SU-DHL-6 (cell line): Measurements from ENCODE around the gene CHCHD3.
"Not testable (repeated sequence)": the region's sequence is repeated elsewhere in the genome, so short reads cannot be mapped to it uniquely, and the experiment has no call there.

Experiments used
- H2AFZ ChIP-seq: fragments of 200-600 bp; sonication (generic); 2 replicates; pipeline ENCODE4 v1.6.1; 2014; ENCODE audit warnings: low read depth, mild to moderate bottlenecking, moderate library complexity, mixed read lengths, antibody characterized with exemption, low read length; ENCODE audit not compliant: severe bottlenecking
- H3F3A ChIP-seq: fragments of 200-600 bp; shearing (Covaris generic); 2 replicates; pipeline ENCODE4 v1.6.0; 2016; ENCODE audit warnings: antibody characterized with exemption, mild to moderate bottlenecking; ENCODE audit not compliant: insufficient read depth
- H3K27ac ChIP-seq: fragments of 200-600 bp; sonication (generic); 2 replicates; pipeline ENCODE4 v1.5.1; 2016; ENCODE audit warnings: low read depth, mild to moderate bottlenecking, low read length, moderate library complexity, mixed read lengths
- H3K27me3 ChIP-seq: fragments of 200-600 bp; sonication (generic), shearing (Covaris generic); 2 replicates; pipeline ENCODE4 v1.6.0; 2014; ENCODE audit warnings: mild to moderate bottlenecking, low read length
- H3K36me3 ChIP-seq: fragments of 200-600 bp; sonication (generic); 2 replicates; pipeline ENCODE4 v1.6.1; 2014; ENCODE audit warnings: mild to moderate bottlenecking, low read length, mixed read lengths
- H3K4me2 ChIP-seq: fragments of 300-600, 200-600 bp; shearing (Covaris generic), sonication (generic); 2 replicates; pipeline ENCODE4 v1.6.0; 2014; ENCODE audit warnings: low read length, low read depth, mild to moderate bottlenecking; ENCODE audit not compliant: poor library complexity, severe bottlenecking
- H3K4me3 ChIP-seq: fragments of 200-600 bp; sonication (generic); 2 replicates; pipeline ENCODE4 v1.5.1; 2014; ENCODE audit warnings: antibody characterized with exemption, low read length, mild to moderate bottlenecking, mixed read lengths; ENCODE audit not compliant: insufficient read depth, poor library complexity, severe bottlenecking
- H3K79me2 ChIP-seq: fragments of 200-600 bp; sonication (generic); 2 replicates; pipeline ENCODE4 v1.6.1; 2014; ENCODE audit warnings: mild to moderate bottlenecking, low read length, moderate library complexity; ENCODE audit not compliant: insufficient read depth
- H3K9ac ChIP-seq: fragments of 200-600 bp; sonication (generic); 2 replicates; pipeline ENCODE4 v1.7.0; 2014; ENCODE audit warnings: mild to moderate bottlenecking, low read length
- H3K9me2 ChIP-seq: fragments of 200-600 bp; sonication (generic); replicated peaks from 2 replicates; pipeline ENCODE4 v1.6.1; 2014; ENCODE audit warnings: low read length; ENCODE audit not compliant: insufficient read depth
- H3K9me3 ChIP-seq: fragments of 200-600 bp; sonication (generic); 2 replicates; pipeline ENCODE4 v1.6.1; 2014; ENCODE audit warnings: low read length, mixed read lengths; ENCODE audit not compliant: insufficient read depth
- H4K20me1 ChIP-seq: fragments of 200-600 bp; sonication (generic); 2 replicates; pipeline ENCODE4 v1.6.1; 2014; ENCODE audit warnings: low read depth, mild to moderate bottlenecking, antibody characterized with exemption, low read length, moderate library complexity, mixed read lengths
- CTCF ChIP-seq: fragments of 200-600 bp; sonication (generic); IDR thresholded peaks from one replicate; pipeline ENCODE4 v1.5.1; 2017; ENCODE audit warnings: antibody characterized with exemption, mild to moderate bottlenecking, low read length, moderate library complexity; ENCODE audit not compliant: insufficient read depth, poor library complexity, severe bottlenecking
- EZH2phosphoT487 ChIP-seq: fragments of 200-600 bp; sonication (generic), shearing (Covaris generic); conservative IDR thresholded peaks from 2 replicates; pipeline ENCODE4 v1.6.1; 2018; ENCODE audit warnings: mild to moderate bottlenecking, antibody characterized with exemption, low read length, moderate library complexity, mixed read lengths

CHCHD3 gene

GRCh38 chr7:132897093-132897687, 184.7 kb downstream of the CHCHD3 start:
- H3K79me2 ChIP-seq: no peaks in the 10 kb centered on the region
- no peaks in the 10 kb centered on the region for H3F3A ChIP-seq
- H3K4me3 ChIP-seq: no peak overlapping the region
- no peaks in the 10 kb centered on the region for H3K36me3 ChIP-seq
- no peak overlapping the region for H2AFZ ChIP-seq
- H3K4me2 ChIP-seq: no peak overlapping the region
- TF ChIP-seq EZH2phosphoT487 (no peak), CTCF (no peak)
- H3K9me2 ChIP-seq: no peaks in the 10 kb centered on the region
- no peaks in the 10 kb centered on the region for H3K9me3 ChIP-seq
- no peaks in the 10 kb centered on the region for H4K20me1 ChIP-seq
- H3K27me3 ChIP-seq: no peaks in the 10 kb centered on the region
- no peak overlapping the region for H3K27ac ChIP-seq
- no peak overlapping the region for H3K9ac ChIP-seq

GRCh38 chr7:132895231-132895630, 186.7 kb downstream of the CHCHD3 start:
- Histone ChIP-seq H3K9me2 (no peaks in the 10 kb centered on the region), H4K20me1 (no peaks in the 10 kb centered on the region), H3K4me2 (no peak overlapping the region), H3K27me3 (no peaks in the 10 kb centered on the region), H3K9ac (no peak overlapping the region), H3K9me3 (no peaks in the 10 kb centered on the region), H3K36me3 (no peaks in the 10 kb centered on the region), H2AFZ (no peak overlapping the region), H3K27ac (no peak overlapping the region), H3K79me2 (no peaks in the 10 kb centered on the region), H3F3A (no peaks in the 10 kb centered on the region), H3K4me3 (no peak overlapping the region)
- TF ChIP-seq CTCF: no peak
- no peak for TF ChIP-seq EZH2phosphoT487

- no peak overlapping the region for H2AFZ ChIP-seq
- no peaks in the 10 kb centered on the region for H3K9me2 ChIP-seq
- H3K4me2 ChIP-seq: no peak overlapping the region
- no peaks in the 10 kb centered on the region for H3K79me2 ChIP-seq
- no peaks in the 10 kb centered on the region for H4K20me1 ChIP-seq
- H3K36me3 ChIP-seq: no peaks in the 10 kb centered on the region
- TF ChIP-seq CTCF (no peak), EZH2phosphoT487 (no peak)
- no peak overlapping the region for H3K9ac ChIP-seq
- H3K27me3 ChIP-seq: no peaks in the 10 kb centered on the region
- H3K27ac ChIP-seq: no peak overlapping the region
- no peaks in the 10 kb centered on the region for H3K9me3 ChIP-seq
- no peaks in the 10 kb centered on the region for H3F3A ChIP-seq
- H3K4me3 ChIP-seq: no peak overlapping the region
Measured at GRCh38 chr7:132893560-132893959, 188.3 kb downstream of the CHCHD3 start.

- not testable (repeated sequence) for H3K36me3 ChIP-seq, H3K79me2 ChIP-seq, H3K4me2 ChIP-seq, H3K9me3 ChIP-seq, H3K4me3 ChIP-seq, H3K27ac ChIP-seq, H2AFZ ChIP-seq, H3K27me3 ChIP-seq, H3K9me2 ChIP-seq, H3F3A ChIP-seq, H3K9ac ChIP-seq, H4K20me1 ChIP-seq
Measured at GRCh38 chr7:132892744-132893143, 189.1 kb downstream of the CHCHD3 start.
